Astrocyte (in vitro differentiated cells and primary cell): ENCODE measurements around the gene ZNF700. TPM values are rescaled to one million over a fixed set of nuclear protein-coding genes. Genes with fewer than 3 reads are reported as not detected.
"Not testable (repeated sequence)": the region's sequence is repeated elsewhere in the genome, so short reads cannot be mapped to it uniquely, and the experiment has no call there.

Experiments used
- DNase-seq: peaks from one replicate; pipeline ENCODE4 v3.0.0-alpha.2; 2010; ENCODE audit warnings: low read depth
- FAIRE-seq: peaks from 2 replicates; lab custom pipeline; 2011; peaks lifted over from hg19 to GRCh38; lab: Jason Lieb, UNC
- H2AFZ ChIP-seq: 2 replicates; pipeline ENCODE4 v1.6.0; 2012; ENCODE audit warnings: low read depth, low read length, inconsistent platforms
- H3K27ac ChIP-seq: 2 replicates; pipeline ENCODE4 v1.5.1; 2011; ENCODE audit warnings: low read depth, low read length, inconsistent platforms
- H3K27me3 ChIP-seq: 2 replicates; pipeline ENCODE4 v1.6.0; 2011; ENCODE audit warnings: low read length, inconsistent platforms; ENCODE audit not compliant: insufficient read depth
- H3K36me3 ChIP-seq: 2 replicates; pipeline ENCODE4 v1.5.1; 2011; ENCODE audit warnings: low read length, inconsistent platforms; ENCODE audit not compliant: insufficient read depth
- H3K4me1 ChIP-seq: 2 replicates; pipeline ENCODE4 v1.5.1; 2011; ENCODE audit warnings: low read length, inconsistent platforms; ENCODE audit not compliant: insufficient read depth
- H3K4me2 ChIP-seq: 2 replicates; pipeline ENCODE4 v1.6.0; 2012; ENCODE audit warnings: low read length, inconsistent platforms
- H3K4me3 ChIP-seq: 2 replicates; pipeline ENCODE4 v1.5.1; 2011; ENCODE audit warnings: low read depth, mild to moderate bottlenecking, low read length, inconsistent platforms; ENCODE audit not compliant: insufficient read depth
- H3K79me2 ChIP-seq: 2 replicates; pipeline ENCODE4 v1.6.0; 2012; ENCODE audit warnings: mild to moderate bottlenecking, low read length, inconsistent platforms; ENCODE audit not compliant: insufficient read depth
- H3K9ac ChIP-seq: 2 replicates; pipeline ENCODE4 v1.6.0; 2012; ENCODE audit warnings: mild to moderate bottlenecking, low read length, inconsistent platforms
- H3K9me3 ChIP-seq: 2 replicates; pipeline ENCODE4 v1.5.1; 2012; ENCODE audit warnings: low read depth, mild to moderate bottlenecking, low read length, inconsistent platforms; ENCODE audit not compliant: insufficient read depth
- H4K20me1 ChIP-seq: 2 replicates; pipeline ENCODE4 v1.6.0; 2012; ENCODE audit warnings: low read length, inconsistent platforms; ENCODE audit not compliant: insufficient read depth
- H3K27ac Mint-ChIP-seq: one replicate; pipeline ENCODE4 v1.8.0; 2021; ENCODE audit warnings: mild to moderate bottlenecking, mixed read lengths; ENCODE audit not compliant: unreplicated experiment
- H3K27me3 Mint-ChIP-seq: one replicate; pipeline ENCODE4 v1.8.0; 2021; ENCODE audit warnings: low read depth, mixed read lengths; ENCODE audit not compliant: unreplicated experiment
- H3K36me3 Mint-ChIP-seq: one replicate; pipeline ENCODE4 v1.8.0; 2021; ENCODE audit warnings: low read depth, mixed read lengths; ENCODE audit not compliant: unreplicated experiment
- H3K4me1 Mint-ChIP-seq: one replicate; pipeline ENCODE4 v1.8.0; 2021; ENCODE audit warnings: low read depth, mixed read lengths; ENCODE audit not compliant: unreplicated experiment
- H3K4me3 Mint-ChIP-seq: one replicate; pipeline ENCODE4 v1.8.0; 2021; ENCODE audit warnings: mild to moderate bottlenecking, moderate library complexity, mixed read lengths; ENCODE audit not compliant: unreplicated experiment
- H3K9me3 Mint-ChIP-seq: one replicate; pipeline ENCODE4 v1.8.0; 2021; ENCODE audit warnings: mild to moderate bottlenecking, mixed read lengths; ENCODE audit not compliant: unreplicated experiment
- CTCF ChIP-seq: IDR thresholded peaks from 2 replicates; pipeline ENCODE4 v1.5.1; 2011; ENCODE audit warnings: low read depth, mild to moderate bottlenecking, inconsistent platforms, low read length, moderate library complexity; ENCODE audit not compliant: insufficient read depth
- EZH2 ChIP-seq: IDR thresholded peaks from 2 replicates; pipeline ENCODE4 v1.6.1; 2012; ENCODE audit warnings: mild to moderate bottlenecking, low read length, inconsistent platforms; ENCODE audit not compliant: insufficient read depth
- total RNA-seq: library from RNA; stranded (reverse); gene quantifications from 2 replicates; pipeline ENCODE4 v1.2.1, GENCODE V29; 2021

The ZNF700 gene
- total RNA-seq, 1 donor from 2014 or later: not detected

DNA sequence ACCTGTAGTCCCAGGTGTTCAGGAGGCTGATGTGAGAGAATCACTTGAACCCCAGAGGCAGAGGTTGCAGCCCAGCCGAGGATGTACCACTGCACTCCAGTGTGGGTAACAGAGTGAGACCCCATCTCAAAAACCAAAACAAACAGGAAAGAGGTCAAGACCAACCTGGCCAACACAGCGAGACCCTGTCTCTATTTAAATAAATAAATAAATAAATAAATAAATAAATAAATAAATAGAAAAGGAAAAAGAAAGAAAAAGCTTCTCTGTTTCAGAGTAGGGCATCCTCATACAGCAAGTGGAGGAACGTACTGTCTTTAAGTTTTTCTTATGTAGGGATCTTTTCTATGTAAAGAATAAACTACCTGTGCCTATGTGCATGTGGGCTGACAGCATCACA lies 2.3 kb downstream of the ZNF700 start:
- H3K4me1 ChIP-seq: peaks cover 7% of the 10 kb centered on the region
- H3K4me3 ChIP-seq: no peak overlapping the region
- H3K27ac Mint-ChIP-seq: no peak overlapping the region
- H3K9me3 ChIP-seq: no peaks in the 10 kb centered on the region
- no peak overlapping the region for H3K4me3 Mint-ChIP-seq
- FAIRE-seq (no peak), DNase-seq (no peak)
- TF ChIP-seq EZH2 (no peak), CTCF (no peak)
- H3K9ac ChIP-seq: no peak overlapping the region
- no peak overlapping the region for H3K27ac ChIP-seq
- H3K36me3 Mint-ChIP-seq: no peaks in the 10 kb centered on the region
- no peaks in the 10 kb centered on the region for H3K27me3 Mint-ChIP-seq
- H2AFZ ChIP-seq: no peak overlapping the region
- H3K4me1 Mint-ChIP-seq: no peaks in the 10 kb centered on the region
- no peak overlapping the region for H3K4me2 ChIP-seq
- no peaks in the 10 kb centered on the region for H3K36me3 ChIP-seq
- H3K79me2 ChIP-seq: peaks cover 59% of the 10 kb centered on the region
- peaks cover 18% of the 10 kb centered on the region for H4K20me1 ChIP-seq
- H3K9me3 Mint-ChIP-seq: peaks cover 29% of the 10 kb centered on the region
- H3K27me3 ChIP-seq: no peaks in the 10 kb centered on the region

- H3K9me3 ChIP-seq: peaks cover 4% of the 10 kb centered on the region
- Mint-ChIP-seq H3K27ac (no peak overlapping the region), H3K27me3 (no peaks in the 10 kb centered on the region), H3K36me3 (no peaks in the 10 kb centered on the region), H3K4me1 (no peaks in the 10 kb centered on the region), H3K9me3 (peaks cover 16% of the 10 kb centered on the region), H3K4me3 (no peak overlapping the region)
- H3K27ac ChIP-seq: no peak overlapping the region
- FAIRE-seq: no peak
- H3K4me2 ChIP-seq: no peak overlapping the region
- H3K36me3 ChIP-seq: no peaks in the 10 kb centered on the region
- H3K4me3 ChIP-seq: no peak overlapping the region
- no peaks in the 10 kb centered on the region for H3K27me3 ChIP-seq
- H4K20me1 ChIP-seq: peaks cover 15% of the 10 kb centered on the region
- H3K79me2 ChIP-seq: peaks cover 76% of the 10 kb centered on the region
- H3K9ac ChIP-seq: no peak overlapping the region
- H3K4me1 ChIP-seq: no peaks in the 10 kb centered on the region
- TF ChIP-seq EZH2: no peak
- no peak for TF ChIP-seq CTCF
- no peak overlapping the region for H2AFZ ChIP-seq
- DNase-seq: peak; percentile 15
These were observed 6.1 kb downstream of the ZNF700 start for GRCh38 chr19:11931051-11931450.

DNA sequence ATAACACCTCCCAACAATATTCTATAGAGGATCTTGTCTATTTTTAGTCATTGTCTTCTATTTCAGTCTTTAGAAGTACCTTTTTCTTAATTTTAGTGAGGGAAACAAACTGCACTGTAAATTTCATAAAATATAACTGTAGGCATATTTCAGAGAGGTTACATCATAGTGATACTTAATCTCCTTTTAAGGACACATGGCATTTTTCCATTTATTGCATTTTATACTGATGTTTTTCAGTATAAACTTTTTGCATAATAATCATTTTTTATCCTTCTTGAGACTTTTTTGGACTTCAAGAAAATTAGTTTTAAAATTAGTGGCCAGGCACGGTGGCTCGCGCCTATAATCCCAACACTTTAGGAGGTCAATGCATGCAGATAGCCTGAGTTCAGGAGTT lies 6.6 kb downstream of the ZNF700 start:
- no peak overlapping the region for H3K27ac ChIP-seq
- peaks cover 13% of the 10 kb centered on the region for H4K20me1 ChIP-seq
- H3K4me3 Mint-ChIP-seq: no peak overlapping the region
- H3K9me3 ChIP-seq: peaks cover 4% of the 10 kb centered on the region
- H3K27ac Mint-ChIP-seq: no peak overlapping the region
- peaks cover 13% of the 10 kb centered on the region for H3K9me3 Mint-ChIP-seq
- H3K4me1 ChIP-seq: no peaks in the 10 kb centered on the region
- peaks cover 71% of the 10 kb centered on the region for H3K79me2 ChIP-seq
- no peaks in the 10 kb centered on the region for H3K36me3 Mint-ChIP-seq
- H3K4me2 ChIP-seq: no peak overlapping the region
- FAIRE-seq: no peak
- no peaks in the 10 kb centered on the region for H3K27me3 ChIP-seq
- H3K9ac ChIP-seq: no peak overlapping the region
- H3K4me1 Mint-ChIP-seq: no peaks in the 10 kb centered on the region
- DNase-seq: no peak
- no peak overlapping the region for H3K4me3 ChIP-seq
- no peaks in the 10 kb centered on the region for H3K36me3 ChIP-seq
- no peaks in the 10 kb centered on the region for H3K27me3 Mint-ChIP-seq
- TF ChIP-seq CTCF: no peak
- TF ChIP-seq EZH2: no peak
- H2AFZ ChIP-seq: no peak overlapping the region

DNA sequence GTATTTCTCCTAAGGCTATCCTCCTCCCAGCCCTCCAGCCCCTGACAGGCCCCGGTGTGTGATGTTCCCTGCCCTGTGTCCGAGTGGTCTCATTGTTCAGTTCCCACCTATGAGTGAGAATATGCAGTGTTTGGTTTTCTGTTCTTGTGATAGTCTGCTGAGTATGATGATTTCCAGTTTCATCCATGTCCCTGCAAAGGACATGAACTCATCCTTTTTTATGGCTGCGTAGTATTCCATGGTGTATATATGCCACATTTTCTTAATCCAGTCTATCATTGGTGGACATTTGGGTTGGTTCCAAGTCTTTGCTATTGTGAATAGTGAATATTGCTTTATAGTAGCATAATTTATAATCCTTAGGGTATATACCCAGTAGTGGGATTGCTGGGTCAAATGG lies 10.9 kb downstream of the ZNF700 start:
- FAIRE-seq: not testable (repeated sequence)

More for the DNA sequence above, 10.9 kb downstream of the ZNF700 start:
- H3K27ac ChIP-seq, H3K4me3 ChIP-seq, H3K36me3 Mint-ChIP-seq, H3K36me3 ChIP-seq, H4K20me1 ChIP-seq, H3K4me3 Mint-ChIP-seq, H3K4me1 ChIP-seq, H3K4me2 ChIP-seq, H3K9me3 Mint-ChIP-seq, H3K27ac Mint-ChIP-seq, DNase-seq, H3K9ac ChIP-seq, H2AFZ ChIP-seq, H3K4me1 Mint-ChIP-seq, H3K9me3 ChIP-seq, H3K27me3 ChIP-seq, H3K27me3 Mint-ChIP-seq: not testable (repeated sequence)
- H3K79me2 ChIP-seq: peaks cover 61% of the 10 kb centered on the region
